Right renal cortex interstitium (tissue), 3 donors: ENCODE data around the gene SLC43A3. TPM values are rescaled to one million over a fixed set of nuclear protein-coding genes. Genes with fewer than 3 reads are reported as not detected.

Experiments
- DNase-seq, 3 donors: peaks; one replicate each; pipeline ENCODE4 v3.0.0-alpha.2; 2013; ENCODE audit warnings: low read depth in 3 of 3, low spot score in 2 of 3
- polyA plus RNA-seq, 3 donors: library from polyadenylated mRNA; unstranded; fragments of 120-200 nt; gene quantifications; one replicate each; pipeline ENCODE4 v1.2.1, GENCODE V29; 2013; ENCODE audit not compliant: insufficient read length in 3 of 3

Gene SLC43A3
- polyA plus RNA-seq, 3 donors: 19.3 to 25.6 (median 22.9) TPM

DNA sequence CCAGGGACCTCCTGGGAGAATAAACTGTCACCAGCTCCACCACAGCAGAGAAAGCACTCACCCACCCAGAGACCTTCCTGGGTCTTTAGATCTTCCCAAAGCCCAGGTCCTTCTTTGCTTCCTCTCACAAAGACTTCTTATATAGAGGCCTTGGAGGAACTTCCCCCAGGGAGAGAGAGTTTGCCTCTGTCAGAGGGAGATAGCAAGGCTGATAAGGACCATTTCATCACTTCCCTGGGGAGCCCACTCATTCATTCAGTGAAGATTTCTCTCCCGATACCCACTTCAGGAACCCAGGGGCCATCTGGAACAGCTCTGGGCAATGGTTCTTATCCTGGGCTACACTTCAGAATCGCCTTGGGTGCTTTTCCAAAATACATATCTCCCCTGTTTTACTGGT lies 36.4 kb downstream of the SLC43A3 start, which contains the start of gene PRG2:
PRG2 (minus strand) TSS at position 116 of the 400 bp plus-strand sequence. CDS start 706 bp downstream, outside the sequence.
- no peak for DNase-seq

DNA sequence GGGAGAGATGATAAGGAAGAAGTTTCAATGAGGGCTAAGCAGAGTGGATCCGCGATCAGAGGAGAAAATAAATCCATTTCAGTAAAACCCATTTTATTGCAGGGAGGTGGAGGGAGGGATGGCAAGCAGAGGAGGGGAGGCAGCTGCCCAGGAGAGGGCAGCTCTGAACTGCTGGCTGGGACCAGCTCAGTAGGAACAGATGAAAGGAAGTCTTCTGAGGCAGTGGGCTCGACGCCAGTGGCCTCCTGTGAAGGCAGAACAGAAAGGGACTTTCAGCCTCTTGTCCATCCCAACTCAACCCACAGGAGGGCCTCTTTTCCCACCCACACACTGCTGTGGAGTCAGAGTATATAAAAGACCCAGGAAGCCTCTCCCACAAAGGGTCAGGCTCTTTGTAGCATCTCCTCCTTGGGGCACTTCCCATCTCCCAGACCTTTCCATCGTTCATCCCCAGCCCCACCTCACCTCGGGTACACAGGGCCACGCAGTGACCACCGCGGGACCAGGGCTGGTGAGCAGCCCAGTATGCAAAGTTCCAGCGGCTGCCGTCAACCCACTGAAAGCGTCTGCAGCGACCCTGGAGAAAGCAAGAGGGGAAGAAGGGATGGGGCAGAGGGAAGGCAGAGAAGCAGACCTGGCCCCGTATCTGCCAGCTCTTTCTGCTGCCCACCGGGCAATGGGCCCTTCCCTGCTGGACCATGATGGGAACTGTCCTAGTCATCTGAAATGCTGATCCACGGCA lies 39.5 kb downstream of the SLC43A3 start:
- no peak for DNase-seq

DNA sequence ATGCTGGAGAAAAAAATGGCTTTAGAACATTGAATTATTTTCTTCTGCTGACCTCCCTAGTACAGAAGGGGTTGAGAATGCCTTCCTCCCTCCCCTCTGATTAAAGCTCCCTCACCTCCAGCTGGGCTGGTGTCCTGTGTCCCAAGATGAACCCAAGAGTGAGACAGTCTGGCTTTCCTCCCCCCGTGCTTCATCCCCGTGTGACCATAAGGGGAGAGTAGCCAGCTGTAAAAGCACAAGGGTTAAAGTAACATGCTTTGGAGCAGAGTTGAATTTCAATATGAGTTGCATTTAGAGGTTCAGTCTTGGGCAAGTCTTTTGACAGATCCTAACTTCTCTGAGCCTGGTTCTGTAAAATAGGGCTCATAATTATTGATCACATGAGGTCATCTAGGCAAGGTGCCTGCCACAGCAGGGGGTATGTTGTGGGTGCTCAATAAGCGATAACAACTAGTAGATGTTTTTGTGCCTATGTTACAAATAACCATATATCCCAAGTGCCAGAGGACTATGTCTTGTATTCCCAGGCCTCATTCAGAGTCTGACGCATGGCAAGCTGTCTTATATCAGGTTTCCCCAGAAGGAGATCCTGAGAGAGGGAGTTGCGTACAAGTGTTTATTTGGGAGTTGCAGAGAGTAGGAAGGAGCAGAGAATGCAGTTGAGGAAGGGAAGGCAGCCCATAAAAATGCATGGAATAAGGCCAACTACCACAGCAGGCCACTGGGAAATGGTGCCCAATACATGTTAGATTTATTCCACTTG lies 40.6 kb downstream of the SLC43A3 start:
- peak in 1 of 3 donors; percentile 29 for DNase-seq

DNA sequence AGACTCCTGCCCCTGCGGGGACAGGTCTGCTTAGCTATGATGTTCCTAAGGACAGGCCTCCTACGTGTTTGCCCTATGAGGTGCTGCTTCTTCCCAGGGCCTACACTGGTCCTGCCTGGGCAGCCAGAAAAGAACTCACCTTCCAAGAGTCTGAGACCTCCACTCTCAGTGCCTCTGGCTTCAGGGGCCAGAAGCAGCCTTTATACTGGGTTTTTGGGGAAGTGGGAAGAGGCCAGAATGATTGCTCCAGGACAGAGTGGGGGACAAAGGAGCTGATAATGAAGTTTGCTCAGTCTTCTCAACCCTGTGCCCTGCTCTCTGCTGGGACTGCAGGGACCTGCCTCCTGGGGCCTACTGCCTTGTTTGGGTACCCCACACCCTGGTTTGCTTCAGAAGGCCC lies 45.9 kb downstream of the SLC43A3 start, which contains the start of gene PRG3:
PRG3 (minus strand) TSS at position 176 of the 400 bp plus-strand sequence. CDS start 442 bp downstream, outside the sequence.
- no peak for DNase-seq

DNA sequence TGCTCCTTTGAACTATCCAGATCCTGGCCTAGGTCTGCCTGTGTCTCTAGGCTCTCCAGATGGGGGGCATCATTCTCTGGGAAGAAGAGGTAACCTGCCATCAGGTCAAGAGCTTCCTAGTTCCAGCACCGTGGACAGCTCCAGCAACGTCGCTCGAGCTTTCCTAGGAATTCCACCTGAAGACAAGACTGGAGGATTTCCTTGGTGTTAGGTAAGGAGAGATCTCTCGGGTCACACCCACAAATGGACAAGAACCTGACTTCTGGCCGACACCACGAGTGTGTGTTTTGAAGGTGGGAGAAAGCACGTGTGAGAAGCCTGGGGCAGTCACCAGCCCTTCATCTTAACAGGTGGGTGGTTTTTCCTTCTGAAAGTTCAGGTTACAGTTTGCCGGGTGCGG lies 47.2 kb downstream of the SLC43A3 start:
- DNase-seq: peak in 1 of 3 donors; percentile 27

DNA sequence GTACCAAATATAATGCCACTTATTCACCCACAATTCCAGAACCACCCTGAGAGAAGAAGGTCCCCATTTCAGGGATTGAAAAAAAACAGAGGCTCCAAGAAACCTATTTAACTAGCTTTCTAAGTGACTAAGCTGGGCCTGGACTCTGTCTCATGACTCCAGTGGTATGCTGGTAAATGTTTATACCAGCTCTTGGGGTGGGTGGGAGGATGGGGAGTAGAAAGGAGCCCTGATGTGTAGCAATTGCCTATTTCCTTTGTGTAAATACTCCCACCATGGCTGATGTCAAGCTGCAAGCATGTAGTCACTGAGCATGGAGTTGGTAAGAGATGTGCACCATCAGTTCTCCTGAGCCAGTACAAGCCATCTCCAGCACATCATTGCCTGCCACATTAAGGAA lies 48.7 kb downstream of the SLC43A3 start:
- DNase-seq: no peak

DNA sequence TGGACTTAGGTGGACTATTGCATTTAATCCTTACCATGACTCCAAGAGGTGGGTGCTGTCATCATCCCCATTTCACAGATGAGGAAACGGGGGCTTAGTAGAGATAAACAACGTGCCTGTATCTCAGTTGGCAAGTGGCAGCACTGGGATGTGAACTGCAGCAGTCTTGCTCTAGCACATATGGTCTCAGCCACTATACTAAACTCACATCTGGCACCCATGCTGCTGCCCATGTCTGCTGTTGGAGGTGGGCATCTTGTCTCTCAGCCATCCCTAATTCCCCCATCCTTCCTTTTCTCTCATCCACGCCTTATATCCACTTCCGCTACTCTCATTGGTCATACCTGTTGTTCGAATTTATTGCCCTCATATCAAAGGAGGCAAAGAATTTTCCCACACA lies 49.8 kb downstream of the SLC43A3 start:
- DNase-seq: no peak

DNA sequence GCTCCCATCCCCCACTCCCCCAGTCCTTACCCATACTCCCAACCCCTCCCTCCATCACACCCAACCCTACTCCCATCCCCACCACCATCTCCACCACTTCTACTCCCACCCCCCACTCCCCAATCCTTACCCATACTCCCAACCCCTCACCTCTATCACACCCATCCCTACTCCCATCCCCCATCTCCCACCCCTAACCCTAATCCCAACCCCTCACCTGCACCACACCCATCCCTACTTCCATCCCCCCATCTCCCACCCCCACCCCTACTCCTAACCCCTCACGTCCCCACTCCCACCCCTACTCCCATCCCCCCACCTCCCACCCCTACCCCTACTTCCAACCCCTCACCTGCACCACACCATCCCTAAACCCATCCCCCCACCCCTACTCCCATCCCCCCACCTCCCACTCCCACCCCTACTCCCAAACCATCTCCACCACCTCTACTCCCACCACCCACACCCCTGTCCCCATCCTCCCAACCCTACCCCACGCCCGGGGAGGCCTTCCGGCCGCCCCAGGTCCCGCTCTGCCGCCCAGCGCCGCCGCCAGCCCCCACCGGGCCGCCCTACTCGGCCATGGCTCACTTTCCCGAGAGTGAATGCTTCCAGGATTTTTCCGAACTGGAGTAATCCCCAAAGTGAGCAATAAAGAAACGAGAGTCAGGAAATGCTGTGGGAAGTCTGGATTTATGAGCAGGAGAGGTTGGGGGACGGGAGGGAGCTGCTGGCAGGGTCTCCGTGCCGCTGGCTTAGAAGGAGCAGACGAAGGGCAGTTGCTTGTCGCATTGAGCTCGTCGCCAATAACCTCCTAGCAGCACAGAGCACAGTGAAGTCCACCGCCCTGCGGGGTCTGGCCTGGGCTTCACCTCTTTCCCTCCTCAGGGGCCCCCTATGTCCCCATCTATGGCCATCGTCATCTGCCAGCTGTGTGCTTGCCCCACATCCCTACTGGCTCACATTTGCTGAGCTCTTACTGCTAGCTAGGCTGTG lies 50.5 kb downstream of the SLC43A3 start:
- DNase-seq: no peak

DNA sequence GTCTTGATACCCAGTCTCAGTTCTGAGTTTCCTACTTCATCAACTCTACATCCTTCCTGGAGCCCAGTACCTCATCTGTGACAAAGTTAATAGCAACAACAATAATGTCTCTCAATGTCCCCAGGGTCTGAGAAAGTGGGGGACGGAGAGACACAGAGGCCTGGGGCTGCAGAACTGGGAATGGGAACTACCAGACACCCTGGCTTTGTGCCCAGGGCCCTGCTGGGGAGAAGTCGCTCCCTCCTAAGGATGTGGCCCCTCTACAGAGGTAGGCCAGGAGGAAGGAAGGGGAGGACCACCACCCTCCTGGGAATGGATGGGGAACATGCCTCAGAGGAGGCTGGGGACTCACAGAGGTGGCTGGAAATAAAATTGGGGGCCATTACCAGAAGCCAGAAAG lies 51.4 kb downstream of the SLC43A3 start:
- DNase-seq: no peak

DNA sequence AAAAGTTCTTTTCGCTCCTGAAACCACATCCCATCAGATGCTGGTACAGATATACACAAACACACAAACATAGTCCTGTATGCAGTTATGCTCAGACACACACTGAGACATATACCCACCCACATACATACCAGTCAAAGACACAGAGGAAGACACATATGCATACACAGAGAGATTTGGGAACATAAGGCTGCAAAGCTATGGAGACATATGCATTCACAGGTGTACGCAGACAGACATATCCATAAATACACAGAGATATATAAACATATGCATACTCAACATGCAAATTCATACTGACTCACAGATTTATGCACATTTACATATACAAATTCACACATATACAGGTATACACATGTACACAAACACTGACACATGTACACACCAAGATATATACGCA lies 52.0 kb downstream of the SLC43A3 start:
- DNase-seq: no peak

DNA sequence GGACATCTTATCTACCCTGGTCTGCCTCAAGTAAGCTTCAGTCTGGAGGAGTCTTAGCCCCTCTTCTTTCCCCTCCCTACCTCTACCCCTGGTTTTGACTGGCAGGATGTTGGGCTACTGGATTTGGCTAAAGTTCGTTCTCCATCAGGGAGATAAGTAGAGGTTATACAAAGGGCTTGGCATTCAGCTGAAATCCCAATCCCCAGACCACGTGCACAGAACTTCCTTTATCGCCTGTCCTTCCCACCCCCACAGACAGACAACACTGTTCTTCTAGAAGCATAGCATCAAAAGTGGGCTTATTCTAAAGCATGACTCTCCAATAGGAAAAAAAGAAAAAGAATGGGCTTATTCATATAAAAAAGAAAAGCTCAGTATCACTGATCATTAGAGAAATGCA lies 53.8 kb downstream of the SLC43A3 start:
- no peak for DNase-seq

DNA sequence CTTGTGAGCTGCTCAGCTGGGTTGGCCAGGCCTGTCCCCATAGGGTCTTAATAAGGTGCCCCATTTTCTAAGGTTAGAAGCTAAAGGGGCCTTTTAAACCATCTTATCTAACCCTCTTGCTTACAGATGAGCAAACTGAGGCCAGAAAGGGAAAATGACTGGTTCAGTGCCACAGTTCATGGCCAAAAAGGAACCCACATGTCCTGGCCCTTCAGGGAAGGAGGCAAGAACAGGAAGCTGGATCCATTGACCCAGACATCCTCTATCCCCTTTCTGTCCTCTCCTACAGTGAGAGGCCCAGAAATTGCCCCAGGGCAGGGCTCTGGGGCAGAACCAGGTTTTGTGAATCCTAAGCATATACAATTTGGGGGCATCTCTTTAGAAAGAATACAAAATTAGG lies 56.0 kb downstream of the SLC43A3 start:
- DNase-seq: no peak

DNA sequence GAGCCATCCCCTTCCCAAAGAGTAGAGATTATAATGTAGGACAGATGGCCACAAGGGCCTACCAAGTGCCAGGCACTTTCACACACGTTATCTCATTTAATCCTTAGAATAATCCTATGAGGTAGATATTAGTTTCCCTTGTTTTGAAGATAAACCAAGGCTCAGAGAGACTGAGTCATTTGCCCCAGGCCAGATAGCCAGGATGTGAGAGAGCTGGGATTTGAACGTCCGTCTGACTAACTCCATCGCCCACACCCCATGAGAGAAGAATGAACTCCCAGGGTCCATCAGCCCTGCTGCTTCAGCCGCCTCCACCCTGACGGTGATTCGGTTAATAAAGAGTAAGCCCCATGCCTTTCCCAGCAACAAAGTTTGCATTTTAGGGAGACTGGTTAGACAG lies 56.7 kb downstream of the SLC43A3 start:
- no peak for DNase-seq

DNA sequence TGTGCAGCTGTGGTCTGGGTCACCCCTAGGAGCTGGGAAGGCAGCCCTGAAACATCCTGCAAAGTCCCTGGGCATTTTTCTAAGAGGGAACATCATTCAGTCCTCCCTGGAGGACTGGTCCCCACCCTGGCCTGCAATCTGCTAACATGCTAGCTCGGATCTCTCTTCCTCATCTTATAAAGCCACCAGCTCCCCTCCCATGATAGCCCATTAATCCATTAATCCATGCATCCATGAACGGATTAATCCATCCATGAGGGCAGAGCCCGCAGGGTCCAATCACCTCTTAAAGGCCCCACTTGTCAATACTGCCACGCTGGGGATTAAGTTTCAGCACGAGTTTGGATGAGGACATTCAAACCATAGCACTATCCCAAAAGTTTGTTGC lies 58.1 kb downstream of the SLC43A3 start:
- no peak for DNase-seq

DNA sequence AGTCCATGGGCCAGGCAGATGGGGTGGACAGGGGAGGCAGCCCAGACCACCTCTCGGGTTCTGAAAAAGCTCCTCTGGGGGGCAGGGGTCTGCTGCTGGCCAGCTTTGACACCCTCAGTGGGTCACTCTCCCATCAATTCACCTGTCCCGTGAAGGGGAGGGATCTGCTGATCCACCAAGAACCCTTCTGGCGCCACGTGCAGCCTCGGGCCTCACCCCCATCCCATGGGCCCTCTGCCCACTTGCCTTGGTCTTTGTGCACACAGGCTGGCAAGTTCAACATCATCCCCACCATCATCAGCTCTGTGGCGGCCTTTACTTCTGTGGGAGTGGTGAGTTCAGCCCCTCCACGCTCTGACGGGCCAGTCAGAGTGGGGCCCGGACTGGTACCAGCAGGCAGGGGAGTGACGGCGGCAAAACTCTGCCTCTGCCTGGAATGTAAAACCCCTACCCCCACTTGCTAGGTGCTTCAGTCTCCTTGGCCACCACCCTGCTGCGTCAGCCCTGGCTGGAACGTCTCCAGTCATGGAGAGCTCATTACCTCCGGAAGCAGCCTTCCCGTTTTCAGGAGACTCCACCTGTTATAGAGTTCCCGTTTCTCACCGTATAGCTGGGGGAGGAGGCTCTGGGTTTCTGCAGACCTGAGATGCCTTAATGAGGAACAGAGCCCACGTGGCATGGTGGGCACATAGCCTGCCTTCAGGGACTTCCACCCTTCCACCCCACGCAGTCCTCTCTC lies 58.6 kb downstream of the SLC43A3 start:
- DNase-seq: no peak

DNA sequence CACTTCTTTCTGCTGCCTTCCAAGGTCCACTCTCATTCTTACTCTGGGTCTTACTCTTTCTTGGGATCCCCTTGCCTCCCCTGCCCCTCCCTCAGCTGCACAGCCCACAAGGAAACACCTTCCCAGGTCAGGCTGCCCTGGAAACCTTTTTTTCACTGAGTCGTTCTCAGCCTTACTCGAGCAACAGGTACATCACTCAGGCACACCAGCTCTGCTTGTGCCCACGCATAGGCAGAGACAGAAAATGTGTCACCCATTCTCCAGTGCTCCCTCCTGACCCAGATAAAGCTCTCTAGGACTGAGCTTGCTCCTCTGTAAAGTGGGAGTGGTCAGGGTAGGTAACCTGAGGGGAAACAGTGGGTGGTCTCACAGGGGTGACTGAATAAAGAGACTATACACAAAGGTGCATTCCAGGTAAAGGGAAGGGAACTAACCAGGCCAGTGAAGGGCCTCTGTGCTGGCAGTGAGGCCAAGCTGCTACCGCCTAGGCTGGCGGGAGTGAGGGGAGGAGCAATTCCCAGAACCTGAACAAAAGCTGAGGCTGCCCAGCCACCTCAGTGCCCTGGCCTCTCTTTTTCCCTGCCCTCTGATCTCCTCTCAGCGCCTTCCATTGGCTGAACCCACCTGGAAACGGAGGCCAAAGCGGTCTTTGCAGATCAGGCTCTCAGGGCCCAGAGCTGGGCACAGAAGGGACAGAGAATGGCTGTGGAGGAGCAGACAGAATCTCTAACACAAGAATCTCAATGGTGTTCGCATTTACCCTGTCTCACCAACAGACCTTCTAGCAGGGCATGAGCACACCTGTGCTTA lies 61.9 kb downstream of the SLC43A3 start:
- DNase-seq: no peak

DNA sequence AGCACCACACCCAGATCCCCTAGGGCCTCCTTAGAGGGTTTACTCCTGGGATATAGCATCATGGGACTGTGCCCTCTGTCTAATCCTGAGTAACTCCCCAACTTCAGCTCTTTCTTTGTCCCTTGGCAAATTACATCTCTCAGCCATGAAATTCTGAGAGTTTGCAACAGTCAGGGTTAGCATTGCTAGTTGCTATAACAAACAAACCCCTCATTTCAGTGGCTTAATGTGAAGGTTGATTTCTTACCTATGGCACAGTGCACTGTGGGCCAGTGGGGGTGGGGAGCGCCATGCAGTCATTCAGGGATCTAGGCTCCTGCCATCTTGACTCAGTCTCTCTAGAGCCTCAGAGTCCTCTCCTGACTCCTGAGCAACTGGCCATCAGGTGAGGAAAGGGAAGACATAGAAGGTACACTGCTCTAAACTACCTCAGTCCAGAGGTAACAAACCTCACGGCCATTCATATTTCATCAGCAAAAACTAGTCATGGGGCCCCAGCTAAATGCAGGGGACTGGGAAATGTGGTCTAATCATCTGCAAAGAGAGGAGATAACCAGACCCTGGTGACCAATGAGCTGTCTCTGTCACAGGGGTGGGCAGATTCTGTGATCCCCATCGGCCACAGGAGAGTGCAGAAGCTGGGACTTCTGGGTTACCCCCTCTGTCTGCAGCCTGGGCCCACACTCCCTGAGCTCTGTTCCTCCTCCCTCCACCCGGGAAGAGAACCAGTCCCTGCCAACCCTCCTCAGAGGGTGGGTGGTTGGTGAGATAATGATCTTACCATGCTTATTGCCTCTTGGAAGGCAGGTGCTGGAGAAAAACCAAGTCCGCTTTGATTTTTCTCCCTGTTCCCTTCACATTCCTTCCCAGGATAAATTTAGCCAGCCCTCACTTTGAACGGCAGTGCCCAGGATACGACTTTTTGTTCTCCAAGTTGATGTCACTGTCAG lies 63.5 kb downstream of the SLC43A3 start:
- DNase-seq: no peak

DNA sequence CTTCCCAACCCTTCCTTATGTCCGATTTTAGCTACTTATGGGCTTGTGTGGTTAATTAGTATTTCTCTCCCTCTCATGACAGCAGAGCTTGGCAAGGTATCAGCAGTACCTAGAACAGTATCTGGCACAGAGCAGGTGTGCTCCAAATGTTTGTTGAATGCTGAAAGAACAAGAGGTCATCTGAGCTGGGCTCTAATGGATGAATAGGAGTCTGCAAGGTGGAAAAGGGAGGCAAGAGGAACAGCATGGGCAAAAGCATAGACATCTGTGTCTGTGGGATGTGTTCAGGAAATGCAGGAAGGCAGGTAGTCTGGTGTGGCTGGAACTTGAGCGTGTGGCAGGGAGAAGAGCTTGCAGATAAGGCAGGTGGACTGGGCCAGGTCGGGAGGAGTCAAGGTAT lies 65.0 kb downstream of the SLC43A3 start:
- no peak for DNase-seq
